MM.1S (cell line): ENCODE measurements around the gene VPS8.
A peak's percentile ranks its signal among the peaks of the same experiment; 100 is the strongest.

Source experiments
- DNase-seq: peaks from one replicate; pipeline ENCODE4 v3.0.0-alpha.2; 2015
- H2AFZ ChIP-seq: fragments of 300-600 bp; sonication (generic); 2 replicates; pipeline ENCODE4 v1.6.0; 2016; ENCODE audit warnings: antibody characterized with exemption, low read length
- H3F3A ChIP-seq: fragments of 300-600 bp; sonication (generic); 2 replicates; pipeline ENCODE4 v1.6.1; 2016; ENCODE audit warnings: mild to moderate bottlenecking, antibody characterized with exemption, low read length, moderate library complexity, mixed read lengths; ENCODE audit not compliant: insufficient read depth
- H3K27ac ChIP-seq: fragments of 300-600 bp; sonication (generic); 2 replicates; pipeline ENCODE4 v1.5.1; 2016; ENCODE audit warnings: mild to moderate bottlenecking, low read length
- H3K27me3 ChIP-seq: fragments of 300-600 bp; sonication (generic); replicated peaks from 2 replicates; pipeline ENCODE4 v1.6.0; 2016; ENCODE audit warnings: low read length; ENCODE audit not compliant: insufficient read depth
- H3K36me3 ChIP-seq: fragments of 300-600 bp; sonication (generic); replicated peaks from 2 replicates; pipeline ENCODE4 v1.6.1; 2016; ENCODE audit warnings: mild to moderate bottlenecking, low read length, mixed read lengths; ENCODE audit not compliant: insufficient read depth
- H3K4me1 ChIP-seq: fragments of 300-600 bp; sonication (generic); 2 replicates; pipeline ENCODE4 v1.6.1; 2016; ENCODE audit warnings: low read length, mixed read lengths
- H3K4me2 ChIP-seq: fragments of 300-600 bp; sonication (generic); 2 replicates; pipeline ENCODE4 v1.6.0; 2016; ENCODE audit warnings: low read depth, low read length
- H3K4me3 ChIP-seq: fragments of 300-600 bp; sonication (generic); 2 replicates; pipeline ENCODE4 v1.5.1; 2016; ENCODE audit warnings: low read length, mixed read lengths
- H3K79me2 ChIP-seq: fragments of 300-600 bp; sonication (generic); 2 replicates; pipeline ENCODE4 v1.6.1; 2016; ENCODE audit warnings: mixed run types, low read length, mixed read lengths
- H3K9ac ChIP-seq: fragments of 300-600 bp; sonication (generic); 2 replicates; pipeline ENCODE4 v1.6.1; 2016; ENCODE audit warnings: low read length, mixed read lengths
- H3K9me2 ChIP-seq: fragments of 300-600 bp; sonication (generic); replicated peaks from 2 replicates; pipeline ENCODE4 v1.6.1; 2016; ENCODE audit warnings: mild to moderate bottlenecking, low read length, mixed read lengths; ENCODE audit not compliant: insufficient read depth
- H3K9me3 ChIP-seq: fragments of 300-600 bp; sonication (generic); replicated peaks from 2 replicates; pipeline ENCODE4 v1.6.1; 2016; ENCODE audit warnings: mild to moderate bottlenecking, low read length, mixed read lengths; ENCODE audit not compliant: insufficient read depth
- H4K20me1 ChIP-seq: fragments of 300-600 bp; sonication (generic); 2 replicates; pipeline ENCODE4 v1.6.1; 2016; ENCODE audit warnings: mild to moderate bottlenecking, low read length, moderate library complexity, mixed read lengths; ENCODE audit not compliant: insufficient read depth
- CTCF ChIP-seq: fragments of 300-600 bp; sonication (generic); IDR thresholded peaks from 2 replicates; pipeline ENCODE4 v1.5.1; 2016; ENCODE audit warnings: antibody characterized with exemption, low read length, mixed read lengths
- EZH2 ChIP-seq: fragments of 300-600 bp; sonication (generic); optimal IDR thresholded peaks from 2 replicates; pipeline ENCODE3; 2017; ENCODE audit warnings: low read depth, mild to moderate bottlenecking, antibody characterized with exemption, low read length, mixed read lengths
- EZH2phosphoT487 ChIP-seq: fragments of 300-600 bp; sonication (generic); IDR thresholded peaks from 2 replicates; pipeline ENCODE4 v1.6.1; 2018; ENCODE audit warnings: antibody characterized with exemption, low read length

Gene VPS8

DNA sequence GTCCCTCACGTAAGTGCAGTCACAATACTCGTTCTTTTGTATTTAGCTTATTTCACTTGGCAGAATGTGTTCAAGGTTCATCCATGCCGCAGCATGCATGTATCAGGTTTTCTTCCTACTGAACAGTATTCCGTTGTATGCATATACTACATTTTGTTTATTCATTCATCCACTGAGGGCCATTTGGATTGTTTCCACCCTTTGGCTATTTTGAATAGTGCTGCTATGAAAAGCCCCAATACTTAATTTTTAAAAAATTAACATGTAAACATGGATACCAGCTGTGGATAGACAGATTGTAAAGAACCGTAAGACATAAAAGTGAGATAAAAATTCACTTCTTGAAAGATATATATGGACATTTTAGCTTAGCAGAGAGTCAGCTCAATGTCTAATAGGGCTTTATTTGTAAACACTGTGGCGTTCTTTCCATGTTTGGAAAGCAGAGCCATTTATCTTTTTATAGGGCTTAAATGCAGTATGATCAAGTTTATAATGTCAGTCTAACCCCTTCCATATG is 115.9 kb downstream of the VPS8 start:
- H3K36me3 ChIP-seq, result no peaks in the 10 kb centered on the region; the same call in 1 of the 2 replicates
- TF ChIP-seq CTCF (no peak), EZH2phosphoT487 (no peak), EZH2 (no peak)
- H4K20me1 ChIP-seq, result no peaks in the 10 kb centered on the region
- no peak overlapping the region for H3K4me2 ChIP-seq
- H3K27me3 ChIP-seq, result no peaks in the 10 kb centered on the region
- no peak overlapping the region for H2AFZ ChIP-seq
- no peaks in the 10 kb centered on the region for H3K9me2 ChIP-seq
- peaks cover 23% of the 10 kb centered on the region for H3K4me1 ChIP-seq
- H3K27ac ChIP-seq, result no peak overlapping the region
- no peak overlapping the region for H3K9ac ChIP-seq
- no peak for DNase-seq
- H3F3A ChIP-seq, result peaks cover 10% of the 10 kb centered on the region; the same call in 1 of the 2 replicates
- no peaks in the 10 kb centered on the region for H3K79me2 ChIP-seq
- H3K9me3 ChIP-seq, result no peaks in the 10 kb centered on the region
- no peak overlapping the region for H3K4me3 ChIP-seq

DNA sequence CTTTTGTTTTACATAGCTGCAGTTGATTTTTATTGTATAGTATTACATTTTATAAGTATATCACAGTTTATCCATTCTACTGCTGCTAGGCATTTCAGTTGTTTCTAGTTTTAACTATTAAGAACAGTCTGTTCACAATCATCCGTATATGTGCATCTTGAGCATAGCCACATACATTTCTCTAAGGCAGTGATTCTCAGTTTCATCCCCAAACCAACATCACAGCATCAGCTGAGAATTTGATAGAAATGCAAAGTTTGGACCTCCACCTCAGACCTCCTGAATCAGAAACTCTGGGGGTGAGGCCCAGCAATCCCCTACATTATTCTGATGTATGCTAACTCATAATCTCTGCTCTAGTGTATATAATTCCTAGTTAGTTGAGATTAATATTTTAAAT is 120.8 kb downstream of the VPS8 start:
- peak overlapping the region; percentile 3; the same call in 1 of the 2 replicates for H3K27ac ChIP-seq
- DNase-seq, result peak; percentile 63
- H3F3A ChIP-seq, result peaks cover 17% of the 10 kb centered on the region
- TF ChIP-seq CTCF (no peak), EZH2phosphoT487 (no peak), EZH2 (no peak)
- no peaks in the 10 kb centered on the region for H3K79me2 ChIP-seq
- H3K27me3 ChIP-seq, result no peaks in the 10 kb centered on the region
- H3K9me2 ChIP-seq, result no peaks in the 10 kb centered on the region
- H3K9me3 ChIP-seq, result no peaks in the 10 kb centered on the region
- H2AFZ ChIP-seq, result no peak overlapping the region
- H3K9ac ChIP-seq, result 0 out of 2 replicates have a peak overlapping the region, but pooled peaks have one; percentile 5
- no peaks in the 10 kb centered on the region for H4K20me1 ChIP-seq
- peaks cover 32% of the 10 kb centered on the region for H3K4me1 ChIP-seq
- no peak overlapping the region for H3K4me3 ChIP-seq
- no peaks in the 10 kb centered on the region; the same call in 1 of the 2 replicates for H3K36me3 ChIP-seq
- peak overlapping the region; percentile 23 for H3K4me2 ChIP-seq

DNA sequence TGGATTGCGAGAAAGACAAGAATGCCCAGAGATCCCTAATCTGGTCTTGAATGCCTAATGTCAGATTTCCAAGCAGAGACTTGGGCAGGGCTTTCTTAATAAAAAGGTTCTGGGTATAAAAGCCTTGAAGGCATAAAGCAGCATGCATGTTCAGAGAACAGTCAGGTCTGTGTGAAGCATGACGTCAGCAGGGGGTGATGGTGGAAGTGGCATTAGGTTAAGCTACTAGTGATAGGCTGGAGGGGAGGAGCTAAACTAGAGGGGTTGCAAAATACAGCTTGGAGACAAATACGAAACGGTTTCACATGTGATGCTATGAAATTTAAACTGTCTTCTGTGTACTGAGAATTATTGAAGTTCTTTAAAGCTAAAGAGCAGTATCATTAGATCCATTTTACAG is 125.6 kb downstream of the VPS8 start:
- Histone ChIP-seq H3K9me3 (no peaks in the 10 kb centered on the region), H3K27ac (no peak overlapping the region), H3K4me1 (peaks cover 35% of the 10 kb centered on the region), H3K9ac (no peak overlapping the region), H3K4me3 (no peak overlapping the region), H3K36me3 (no peaks in the 10 kb centered on the region), H4K20me1 (no peaks in the 10 kb centered on the region), H3K9me2 (no peaks in the 10 kb centered on the region), H3K4me2 (no peak overlapping the region), H3F3A (peaks cover 18% of the 10 kb centered on the region), H3K27me3 (no peaks in the 10 kb centered on the region), H2AFZ (no peak overlapping the region), H3K79me2 (no peaks in the 10 kb centered on the region)
- TF ChIP-seq CTCF (no peak), EZH2phosphoT487 (no peak), EZH2 (no peak)
- DNase-seq, result no peak
